Measurements from ENCODE around the gene MTMR8. TPM values are rescaled to one million over a fixed set of nuclear protein-coding genes. Genes with fewer than 3 reads are reported as not detected.
A peak's percentile ranks its signal among the peaks of the same experiment; 100 is the strongest.

Gene MTMR8
- total and polyA plus RNA-seq, 9 of the 15 experiments (the other 6 are each of a cell fraction or from before 2014, with no cell fraction given), result 1.8 to 5.5 (median 3.0) TPM

DNA sequence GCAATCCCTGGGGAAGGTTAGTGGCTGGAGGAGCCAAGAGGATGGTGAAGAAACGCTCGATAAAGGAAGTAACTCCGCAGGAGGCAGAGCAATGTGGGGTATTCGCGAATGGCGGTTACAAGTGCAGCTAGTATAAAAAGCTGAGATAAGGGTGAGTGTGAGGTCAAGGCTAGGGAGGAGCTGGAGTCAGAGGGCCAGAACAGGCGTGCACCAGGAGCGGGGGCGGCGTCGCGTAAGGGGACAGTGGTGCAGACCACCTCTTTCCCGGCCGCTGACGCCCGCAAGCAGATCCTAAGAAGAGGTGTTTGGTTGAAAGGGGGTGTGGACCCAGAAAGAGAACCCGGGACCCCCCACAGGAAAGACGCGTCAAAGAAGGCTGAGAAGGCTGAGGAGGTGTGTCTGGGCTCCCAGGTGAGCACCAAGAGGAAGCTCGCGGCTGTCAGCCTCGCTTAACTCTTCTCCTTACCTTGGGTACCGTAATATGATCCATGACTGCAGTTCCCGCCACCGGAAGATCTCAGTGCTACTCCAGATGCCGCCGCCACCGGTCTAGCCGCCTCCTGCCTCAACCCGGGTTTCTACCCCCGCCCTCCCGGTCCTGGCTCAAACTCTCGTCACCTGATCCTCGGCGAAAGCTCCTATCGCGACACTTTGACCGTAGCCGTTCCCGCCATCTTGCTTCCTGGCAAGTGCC lies at the start of gene MTMR8 (continued):
- no peak for TF ChIP-seq RBM34 (IDR thresholded peaks at IDR 0.05; ENCODE audit: borderline replicate concordance, insufficient read depth, low read length)
- no peak for TF ChIP-seq U2AF2 (optimal IDR thresholded peaks at IDR 0.05; ENCODE audit: low read depth, low read length)
- TF ChIP-seq, protein P1, sequence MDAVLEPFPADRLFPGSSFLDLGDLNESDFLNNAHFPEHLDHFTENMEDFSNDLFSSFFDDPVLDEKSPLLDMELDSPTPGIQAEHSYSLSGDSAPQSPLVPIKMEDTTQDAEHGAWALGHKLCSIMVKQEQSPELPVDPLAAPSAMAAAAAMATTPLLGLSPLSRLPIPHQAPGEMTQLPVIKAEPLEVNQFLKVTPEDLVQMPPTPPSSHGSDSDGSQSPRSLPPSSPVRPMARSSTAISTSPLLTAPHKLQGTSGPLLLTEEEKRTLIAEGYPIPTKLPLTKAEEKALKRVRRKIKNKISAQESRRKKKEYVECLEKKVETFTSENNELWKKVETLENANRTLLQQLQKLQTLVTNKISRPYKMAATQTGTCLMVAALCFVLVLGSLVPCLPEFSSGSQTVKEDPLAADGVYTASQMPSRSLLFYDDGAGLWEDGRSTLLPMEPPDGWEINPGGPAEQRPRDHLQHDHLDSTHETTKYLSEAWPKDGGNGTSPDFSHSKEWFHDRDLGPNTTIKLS (IDR thresholded peaks at IDR 0.05; ENCODE audit: borderline replicate concordance, low read depth), result peak; percentile 23; the same call in 1 of the 2 replicates
- TF ChIP-seq, protein P2, sequence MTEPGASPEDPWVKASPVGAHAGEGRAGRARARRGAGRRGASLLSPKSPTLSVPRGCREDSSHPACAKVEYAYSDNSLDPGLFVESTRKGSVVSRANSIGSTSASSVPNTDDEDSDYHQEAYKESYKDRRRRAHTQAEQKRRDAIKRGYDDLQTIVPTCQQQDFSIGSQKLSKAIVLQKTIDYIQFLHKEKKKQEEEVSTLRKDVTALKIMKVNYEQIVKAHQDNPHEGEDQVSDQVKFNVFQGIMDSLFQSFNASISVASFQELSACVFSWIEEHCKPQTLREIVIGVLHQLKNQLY (CRISPR knock-in tag; conservative IDR thresholded peaks at IDR 0.05), result no peak
- TF ChIP-seq TCF7 (IDR thresholded peaks at IDR 0.05; ENCODE audit: borderline replicate concordance), result no peak
- no peak for TF ChIP-seq SNRNP70 (optimal IDR thresholded peaks at IDR 0.05; ENCODE audit: low read depth, low read length)
- TF ChIP-seq, protein P3, sequence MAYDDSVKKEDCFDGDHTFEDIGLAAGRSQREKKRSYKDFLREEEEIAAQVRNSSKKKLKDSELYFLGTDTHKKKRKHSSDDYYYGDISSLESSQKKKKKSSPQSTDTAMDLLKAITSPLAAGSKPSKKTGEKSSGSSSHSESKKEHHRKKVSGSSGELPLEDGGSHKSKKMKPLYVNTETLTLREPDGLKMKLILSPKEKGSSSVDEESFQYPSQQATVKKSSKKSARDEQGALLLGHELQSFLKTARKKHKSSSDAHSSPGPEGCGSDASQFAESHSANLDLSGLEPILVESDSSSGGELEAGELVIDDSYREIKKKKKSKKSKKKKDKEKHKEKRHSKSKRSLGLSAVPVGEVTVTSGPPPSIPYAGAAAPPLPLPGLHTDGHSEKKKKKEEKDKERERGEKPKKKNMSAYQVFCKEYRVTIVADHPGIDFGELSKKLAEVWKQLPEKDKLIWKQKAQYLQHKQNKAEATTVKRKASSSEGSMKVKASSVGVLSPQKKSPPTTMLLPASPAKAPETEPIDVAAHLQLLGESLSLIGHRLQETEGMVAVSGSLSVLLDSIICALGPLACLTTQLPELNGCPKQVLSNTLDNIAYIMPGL (CRISPR knock-in tag; IDR thresholded peaks at IDR 0.05), result no peak
- TF ChIP-seq SAFB2 (IDR thresholded peaks at IDR 0.05; ENCODE audit: borderline replicate concordance, low read depth, low read length, severe bottlenecking), result no peak
- TF ChIP-seq, protein P4, sequence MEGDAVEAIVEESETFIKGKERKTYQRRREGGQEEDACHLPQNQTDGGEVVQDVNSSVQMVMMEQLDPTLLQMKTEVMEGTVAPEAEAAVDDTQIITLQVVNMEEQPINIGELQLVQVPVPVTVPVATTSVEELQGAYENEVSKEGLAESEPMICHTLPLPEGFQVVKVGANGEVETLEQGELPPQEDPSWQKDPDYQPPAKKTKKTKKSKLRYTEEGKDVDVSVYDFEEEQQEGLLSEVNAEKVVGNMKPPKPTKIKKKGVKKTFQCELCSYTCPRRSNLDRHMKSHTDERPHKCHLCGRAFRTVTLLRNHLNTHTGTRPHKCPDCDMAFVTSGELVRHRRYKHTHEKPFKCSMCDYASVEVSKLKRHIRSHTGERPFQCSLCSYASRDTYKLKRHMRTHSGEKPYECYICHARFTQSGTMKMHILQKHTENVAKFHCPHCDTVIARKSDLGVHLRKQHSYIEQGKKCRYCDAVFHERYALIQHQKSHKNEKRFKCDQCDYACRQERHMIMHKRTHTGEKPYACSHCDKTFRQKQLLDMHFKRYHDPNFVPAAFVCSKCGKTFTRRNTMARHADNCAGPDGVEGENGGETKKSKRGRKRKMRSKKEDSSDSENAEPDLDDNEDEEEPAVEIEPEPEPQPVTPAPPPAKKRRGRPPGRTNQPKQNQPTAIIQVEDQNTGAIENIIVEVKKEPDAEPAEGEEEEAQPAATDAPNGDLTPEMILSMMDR (IDR thresholded peaks at IDR 0.05 in 2 of 3, conservative IDR thresholded peaks at IDR 0.05 in 1 of 3; ENCODE audit: insufficient read depth in 2 of 3, low read depth in 1 of 3, low read length in 3 of 3), result no peak
- TF ChIP-seq, protein P5, sequence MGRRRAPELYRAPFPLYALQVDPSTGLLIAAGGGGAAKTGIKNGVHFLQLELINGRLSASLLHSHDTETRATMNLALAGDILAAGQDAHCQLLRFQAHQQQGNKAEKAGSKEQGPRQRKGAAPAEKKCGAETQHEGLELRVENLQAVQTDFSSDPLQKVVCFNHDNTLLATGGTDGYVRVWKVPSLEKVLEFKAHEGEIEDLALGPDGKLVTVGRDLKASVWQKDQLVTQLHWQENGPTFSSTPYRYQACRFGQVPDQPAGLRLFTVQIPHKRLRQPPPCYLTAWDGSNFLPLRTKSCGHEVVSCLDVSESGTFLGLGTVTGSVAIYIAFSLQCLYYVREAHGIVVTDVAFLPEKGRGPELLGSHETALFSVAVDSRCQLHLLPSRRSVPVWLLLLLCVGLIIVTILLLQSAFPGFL (CRISPR knock-in tag; IDR thresholded peaks at IDR 0.05), result no peak
- TF ChIP-seq, protein P6, sequence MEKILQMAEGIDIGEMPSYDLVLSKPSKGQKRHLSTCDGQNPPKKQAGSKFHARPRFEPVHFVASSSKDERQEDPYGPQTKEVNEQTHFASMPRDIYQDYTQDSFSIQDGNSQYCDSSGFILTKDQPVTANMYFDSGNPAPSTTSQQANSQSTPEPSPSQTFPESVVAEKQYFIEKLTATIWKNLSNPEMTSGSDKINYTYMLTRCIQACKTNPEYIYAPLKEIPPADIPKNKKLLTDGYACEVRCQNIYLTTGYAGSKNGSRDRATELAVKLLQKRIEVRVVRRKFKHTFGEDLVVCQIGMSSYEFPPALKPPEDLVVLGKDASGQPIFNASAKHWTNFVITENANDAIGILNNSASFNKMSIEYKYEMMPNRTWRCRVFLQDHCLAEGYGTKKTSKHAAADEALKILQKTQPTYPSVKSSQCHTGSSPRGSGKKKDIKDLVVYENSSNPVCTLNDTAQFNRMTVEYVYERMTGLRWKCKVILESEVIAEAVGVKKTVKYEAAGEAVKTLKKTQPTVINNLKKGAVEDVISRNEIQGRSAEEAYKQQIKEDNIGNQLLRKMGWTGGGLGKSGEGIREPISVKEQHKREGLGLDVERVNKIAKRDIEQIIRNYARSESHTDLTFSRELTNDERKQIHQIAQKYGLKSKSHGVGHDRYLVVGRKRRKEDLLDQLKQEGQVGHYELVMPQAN (IDR thresholded peaks at IDR 0.05; ENCODE audit: borderline replicate concordance), result no peak
- TF ChIP-seq ZNF175 (CRISPR knock-in tag; IDR thresholded peaks at IDR 0.05; ENCODE audit: low read depth), result no peak
- TF ChIP-seq, protein P7, sequence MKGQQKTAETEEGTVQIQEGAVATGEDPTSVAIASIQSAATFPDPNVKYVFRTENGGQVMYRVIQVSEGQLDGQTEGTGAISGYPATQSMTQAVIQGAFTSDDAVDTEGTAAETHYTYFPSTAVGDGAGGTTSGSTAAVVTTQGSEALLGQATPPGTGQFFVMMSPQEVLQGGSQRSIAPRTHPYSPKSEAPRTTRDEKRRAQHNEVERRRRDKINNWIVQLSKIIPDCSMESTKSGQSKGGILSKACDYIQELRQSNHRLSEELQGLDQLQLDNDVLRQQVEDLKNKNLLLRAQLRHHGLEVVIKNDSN (CRISPR knock-in tag; IDR thresholded peaks at IDR 0.05), result peak; percentile 54
- TF ChIP-seq HCFC1 (IDR thresholded peaks at IDR 0.05; ENCODE audit: low read depth, low read length), result peak; percentile 84
- no peak for TF ChIP-seq POU5F1 (IDR thresholded peaks at IDR 0.05; ENCODE audit: borderline replicate concordance, low read depth, low read length, partially characterized antibody)

All from K562 (cell line).